AG20443 (cell line): ENCODE results near the gene PHF20.
"Not testable (repeated sequence)": the region's sequence is repeated elsewhere in the genome, so short reads cannot be mapped to it uniquely, and the experiment has no call there.

Source experiments
- DNase-seq: peaks from one replicate; pipeline ENCODE4 v3.0.0; 2012; ENCODE audit warnings: low spot score, mixed read lengths

The PHF20 gene

DNA sequence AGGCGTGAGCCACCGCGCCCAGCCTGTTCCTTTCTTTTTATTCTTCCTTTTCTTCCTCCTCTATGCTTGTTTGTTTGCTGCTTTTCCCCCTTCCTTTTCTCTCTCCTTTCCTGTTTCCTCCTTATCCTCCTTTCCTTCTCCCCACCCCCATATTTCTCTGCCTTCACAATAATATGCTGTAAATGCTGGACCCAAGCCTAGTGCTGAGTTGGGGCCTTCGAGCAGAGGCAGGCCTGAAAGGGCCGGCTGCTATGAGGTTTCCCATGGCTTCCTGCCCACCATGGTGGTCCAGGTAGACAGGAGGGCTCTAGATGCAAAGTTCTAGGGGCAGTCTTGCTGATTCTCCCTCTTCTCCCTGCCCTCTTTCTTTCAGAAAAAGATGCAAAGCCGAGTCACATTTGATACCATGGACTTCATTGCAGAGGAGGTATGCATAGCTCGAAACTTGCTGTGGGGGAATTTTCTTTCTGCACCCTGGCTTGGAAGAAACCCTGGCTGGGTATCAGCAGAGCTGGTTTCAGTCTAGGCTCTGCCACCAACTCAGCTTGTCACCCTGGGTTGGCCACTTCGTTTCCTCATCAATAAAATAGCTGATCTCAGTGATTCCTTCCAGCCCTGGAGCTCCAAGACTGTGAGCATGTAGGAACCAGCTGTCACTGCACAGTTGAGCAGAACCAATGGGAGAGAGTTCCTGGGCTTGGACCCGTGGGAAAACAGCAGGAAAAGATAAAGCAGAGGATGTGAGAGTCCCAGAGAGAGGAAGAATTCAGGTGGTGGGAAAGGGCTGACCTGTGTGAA lies 204.0 kb downstream of the PHF20 start:
- DNase-seq: no peak

DNA sequence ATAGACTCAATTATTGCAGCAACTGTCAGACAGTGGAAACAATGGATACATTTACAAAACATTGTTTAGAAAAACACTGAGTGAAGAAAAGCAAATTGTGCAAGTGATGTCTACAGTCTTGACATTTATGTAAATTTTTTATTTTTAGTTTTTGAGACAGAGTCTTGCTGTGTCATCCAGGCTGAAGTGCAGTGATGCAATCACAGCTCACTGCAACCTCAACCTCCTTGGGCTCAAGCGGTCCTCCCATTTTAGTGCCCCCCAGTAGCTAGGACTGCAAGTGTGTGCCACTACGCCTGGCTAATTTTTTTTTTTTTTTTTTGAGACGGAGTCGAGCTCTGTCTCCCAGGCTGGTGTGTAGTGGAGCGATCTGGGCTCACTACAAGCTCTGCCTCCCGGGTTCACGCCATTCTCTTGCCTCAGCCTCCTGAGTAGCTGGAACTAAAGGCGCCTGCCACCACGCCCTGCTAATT lies 206.3 kb downstream of the PHF20 start:
- DNase-seq: peak; percentile 25

DNA sequence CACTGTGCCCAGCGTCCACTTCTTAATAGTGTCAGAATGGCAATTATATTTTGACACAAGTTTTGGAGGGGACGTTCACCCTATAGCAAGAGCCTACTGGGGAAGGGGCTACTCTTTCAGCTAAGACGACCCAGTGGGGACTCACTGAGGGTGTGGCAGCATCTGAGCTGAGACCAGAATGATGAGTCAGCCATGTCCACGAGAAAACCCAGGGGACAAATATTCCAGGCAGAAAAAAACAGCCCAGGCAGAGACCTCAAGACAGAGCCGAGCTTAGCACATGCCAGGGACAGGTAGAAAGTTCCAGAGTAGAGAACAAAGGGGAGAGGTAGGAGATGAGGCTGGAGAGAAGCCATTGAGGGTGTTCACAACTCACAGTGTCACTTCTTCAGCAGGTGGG lies 207.7 kb downstream of the PHF20 start:
- peak; percentile 34 for DNase-seq

DNA sequence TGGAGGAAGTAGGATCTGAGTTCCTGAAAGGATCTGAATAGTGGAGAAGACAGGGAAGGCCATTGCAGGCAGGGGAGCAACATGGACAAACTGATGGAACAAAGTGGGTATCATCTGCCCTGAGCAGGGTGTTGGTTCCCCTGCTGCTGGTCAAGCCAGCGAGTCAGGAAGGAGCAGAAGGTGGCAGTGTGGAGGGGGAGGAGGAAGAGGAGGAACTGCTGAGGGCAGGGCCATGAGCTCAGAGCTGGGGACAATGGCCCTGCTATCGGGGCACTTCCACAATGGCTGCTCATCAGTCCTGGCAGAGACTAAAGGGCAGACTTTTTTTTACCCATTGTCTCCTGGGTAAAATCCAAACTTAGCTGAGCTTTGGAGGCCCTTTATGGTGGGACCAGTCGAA lies 210.2 kb downstream of the PHF20 start:
- no peak for DNase-seq

DNA sequence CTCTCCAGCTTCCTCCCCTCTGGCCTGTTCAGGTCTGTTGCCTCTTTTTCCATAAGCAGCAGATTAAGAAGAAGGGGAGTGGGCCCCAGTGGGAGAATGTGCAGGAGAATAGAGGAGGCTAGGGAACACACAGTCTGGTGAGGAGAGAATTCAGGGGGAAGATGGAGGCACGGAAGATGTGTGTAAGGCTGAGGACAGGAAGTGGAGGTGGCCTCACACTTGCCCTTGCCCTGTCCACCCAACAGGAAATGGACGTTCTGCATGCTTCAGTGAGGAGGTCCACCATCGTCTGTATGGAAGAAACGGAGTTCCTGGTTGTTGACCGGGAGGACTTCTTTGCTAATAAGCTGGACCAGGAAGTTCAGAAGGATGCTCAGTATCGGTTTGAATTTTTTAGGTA lies 212.6 kb downstream of the PHF20 start:
- DNase-seq: no peak

DNA sequence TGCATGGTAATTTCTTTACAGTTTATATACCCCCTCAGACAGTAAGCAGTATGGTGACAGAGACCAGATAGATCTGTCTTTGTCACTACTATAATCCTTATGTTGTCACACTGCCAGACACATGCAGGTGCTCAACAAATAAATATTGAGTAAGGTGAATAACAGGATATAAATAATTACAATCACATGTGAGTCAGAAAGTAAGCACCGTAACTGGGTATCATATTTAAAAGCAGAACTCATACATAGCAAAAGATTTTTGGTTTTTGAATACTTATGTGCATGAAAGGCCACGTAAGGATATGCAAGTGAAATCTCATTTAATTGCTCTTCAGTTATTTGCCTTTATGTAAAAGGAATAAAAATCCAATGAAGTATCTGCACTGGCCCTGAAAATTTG lies 214.0 kb downstream of the PHF20 start:
- no peak for DNase-seq

DNA sequence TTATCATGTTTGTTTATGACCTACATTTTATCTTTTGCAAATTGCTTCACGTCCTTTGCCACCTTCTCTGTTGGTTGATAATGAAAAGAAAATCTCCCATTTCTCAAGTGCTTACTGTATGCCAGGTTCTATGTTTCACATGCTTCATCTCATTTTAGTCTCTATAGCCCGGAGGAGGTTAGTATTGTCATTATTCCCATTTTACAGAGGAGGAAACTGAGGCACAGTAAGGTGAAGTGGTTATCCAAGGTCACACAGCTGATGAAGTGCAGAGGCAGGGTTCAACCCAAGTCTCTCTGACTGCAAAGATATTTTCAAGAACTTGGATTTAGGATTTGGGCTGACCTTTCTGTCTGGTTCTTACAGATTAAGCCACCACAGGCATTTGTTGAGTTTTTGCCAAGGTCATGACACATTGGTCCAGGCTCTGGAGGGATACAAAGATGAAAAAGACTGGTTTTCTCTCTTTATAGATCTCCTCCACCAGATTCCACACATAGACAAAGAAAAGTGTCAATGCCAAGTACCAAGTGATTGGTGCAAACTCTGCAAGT lies 217.2 kb downstream of the PHF20 start:
- peak; percentile 42 for DNase-seq

DNA sequence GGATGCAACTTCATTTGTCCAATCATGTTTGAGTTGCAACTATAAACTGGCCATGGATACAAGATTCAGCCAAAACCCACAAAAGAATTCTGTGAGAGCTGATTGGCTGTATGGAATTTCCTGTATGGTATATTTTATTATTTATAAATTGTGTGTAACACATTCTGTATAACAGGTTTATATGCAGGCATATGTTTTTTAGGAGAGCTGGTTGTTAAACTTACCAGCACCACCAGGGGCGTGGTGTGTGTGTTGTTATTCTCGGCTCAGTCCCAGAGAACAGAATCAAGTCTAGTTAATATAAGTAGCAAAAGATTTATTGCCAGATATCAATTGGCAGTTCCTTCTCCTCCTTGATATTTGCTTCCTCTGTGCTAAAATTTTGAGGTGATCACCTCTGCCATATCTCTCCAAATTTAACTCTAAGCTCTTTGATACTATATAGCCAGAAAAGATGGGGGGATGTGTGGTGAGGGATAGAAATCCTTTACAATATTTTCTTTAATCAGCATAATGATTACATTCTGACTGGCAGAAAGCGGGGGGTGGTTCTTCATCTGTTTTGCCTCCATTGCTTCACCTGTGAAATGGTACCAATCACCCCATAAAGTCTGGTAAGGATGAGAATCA lies 219.4 kb downstream of the PHF20 start:
- peak; percentile 61 for DNase-seq

DNA sequence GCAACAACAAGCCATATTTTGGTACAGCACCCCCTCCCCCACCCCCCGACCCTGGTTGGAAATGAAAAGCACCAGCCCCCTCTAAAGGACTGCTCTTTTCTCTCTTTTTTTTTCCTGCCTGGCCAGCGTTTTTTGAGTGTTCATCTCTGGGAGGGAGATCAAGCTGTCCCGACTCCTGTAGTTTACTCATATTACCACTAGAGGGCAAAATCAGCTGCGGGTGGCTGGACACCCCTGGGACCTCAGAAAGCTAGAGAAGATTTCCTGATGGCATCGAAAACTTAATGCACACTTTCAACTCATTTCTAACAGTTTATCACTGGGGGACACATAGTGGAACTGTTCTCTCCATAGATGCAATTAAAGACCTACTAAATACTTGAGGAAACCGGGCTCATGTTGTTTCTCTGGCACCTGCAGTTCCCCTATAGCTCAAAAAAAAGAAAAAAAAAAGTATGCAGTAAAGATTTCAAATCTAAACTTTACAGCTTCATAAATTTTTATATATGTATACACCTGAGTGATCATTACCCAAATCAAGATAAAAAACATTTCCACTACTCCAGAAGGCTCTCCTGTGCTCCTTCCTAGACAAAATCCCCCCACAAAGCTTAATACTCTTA lies 221.0 kb downstream of the PHF20 start:
- DNase-seq: peak; percentile 88

DNA sequence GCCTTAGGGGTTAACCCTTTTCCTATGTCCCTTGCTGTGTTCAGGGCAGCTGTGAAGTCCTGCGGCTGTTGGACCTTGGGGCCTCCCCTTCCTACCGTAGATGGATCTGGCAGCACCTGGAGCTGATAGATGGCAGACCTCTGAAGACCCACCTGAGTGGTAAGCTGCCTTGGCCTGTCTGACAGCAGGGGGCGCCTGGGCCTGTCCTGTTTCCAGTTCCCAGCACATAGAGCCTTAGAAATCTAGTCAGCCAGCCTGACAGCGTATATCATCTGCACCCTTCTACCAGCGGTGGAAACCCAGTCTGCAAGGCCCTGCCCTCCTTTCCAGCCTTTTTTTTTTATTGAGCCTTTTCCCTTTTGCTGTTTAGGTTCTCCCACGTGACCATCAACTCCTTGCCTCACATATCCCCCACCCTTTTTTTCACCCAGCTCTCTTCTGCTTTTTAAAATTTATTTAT lies 223.2 kb downstream of the PHF20 start:
- peak; percentile 87 for DNase-seq

DNA sequence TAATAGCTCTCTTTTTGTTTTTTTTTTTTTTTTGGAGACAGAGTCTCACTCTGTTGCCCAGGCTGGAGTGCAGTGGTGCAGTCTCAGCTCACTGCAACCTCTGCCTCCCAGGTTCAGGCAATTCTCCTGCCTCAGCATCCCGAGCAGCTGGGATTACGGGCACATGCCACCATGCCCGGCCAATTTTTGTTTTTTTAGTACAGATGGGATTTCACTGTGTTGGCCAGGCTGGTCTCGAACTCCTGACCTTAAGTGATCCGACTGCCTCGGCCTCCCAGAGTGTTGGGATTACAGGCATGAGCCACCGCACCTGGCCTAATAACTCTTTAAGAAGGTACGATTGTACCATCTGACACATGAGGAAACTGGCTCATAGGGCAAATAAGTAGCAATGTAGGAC lies 224.7 kb downstream of the PHF20 start:
- DNase-seq: not testable (repeated sequence)
